GM18498 (cell line): ENCODE data around the gene TMOD2.

ENCODE experiments used
- ATAC-seq: cut with Tn5 transposase; IDR thresholded peaks from one replicate; pipeline ENCODE4 v1.9.1; 2021; ENCODE audit warnings: mild to moderate bottlenecking, moderate library complexity; ENCODE audit not compliant: unreplicated experiment

Gene TMOD2

GRCh38 chr15:51750792-51751696 is at the start of gene TMOD2:
TSS of gene TMOD2 (plus strand) at chr15:51751597. CDS start at chr15:51766442, 14,845 bp downstream.
- ATAC-seq: peak; percentile 79

GRCh38 chr15:51702710-51703109 is 48.7 kb upstream of the TMOD2 start:
- no peak for ATAC-seq

GRCh38 chr15:51706291-51706690 is 45.1 kb upstream of the TMOD2 start:
- ATAC-seq: no peak

GRCh38 chr15:51706926-51707608 is 44.3 kb upstream of the TMOD2 start:
- ATAC-seq: no peak

- no peak for ATAC-seq
Measured at GRCh38 chr15:51708013-51708412, 43.4 kb upstream of the TMOD2 start.

- ATAC-seq: no peak
Measured at GRCh38 chr15:51709031-51709430, 42.4 kb upstream of the TMOD2 start.

- no peak for ATAC-seq
Measured at GRCh38 chr15:51714162-51714561, 37.2 kb upstream of the TMOD2 start.

- no peak for ATAC-seq
Measured at GRCh38 chr15:51714911-51715310, 36.5 kb upstream of the TMOD2 start.

GRCh38 chr15:51718219-51718618 is 33.2 kb upstream of the TMOD2 start:
- no peak for ATAC-seq

- no peak for ATAC-seq
Measured at GRCh38 chr15:51718746-51719145, 32.7 kb upstream of the TMOD2 start.

GRCh38 chr15:51720201-51720995 is 31.0 kb upstream of the TMOD2 start:
- ATAC-seq: no peak

GRCh38 chr15:51721199-51721960 is 30.0 kb upstream of the TMOD2 start:
- ATAC-seq: no peak

GRCh38 chr15:51724199-51724598 is 27.2 kb upstream of the TMOD2 start:
- no peak for ATAC-seq

GRCh38 chr15:51724673-51725072 is 26.7 kb upstream of the TMOD2 start:
- ATAC-seq: no peak

- ATAC-seq: peak; percentile 85
Measured at GRCh38 chr15:51726302-51727073, 24.9 kb upstream of the TMOD2 start.

- no peak for ATAC-seq
Measured at GRCh38 chr15:51727141-51727897, 24.1 kb upstream of the TMOD2 start.

- ATAC-seq: peak; percentile 66
Measured at GRCh38 chr15:51731549-51732267, 19.7 kb upstream of the TMOD2 start.

- no peak for ATAC-seq
Measured at GRCh38 chr15:51732646-51733045, 18.8 kb upstream of the TMOD2 start.
